HCT116 (cell line): ENCODE results near the gene BNC2.

ENCODE experiments used
- ELF1 ChIP-seq: IDR thresholded peaks from 2 replicates; pipeline ENCODE4 v1.6.1; 2012; ENCODE audit warnings: low read depth, borderline replicate concordance
- EZH2 ChIP-seq: fragments of 200-600 bp; sonication (generic); IDR thresholded peaks from 2 replicates; pipeline ENCODE4 v1.6.1; 2017; ENCODE audit warnings: antibody characterized with exemption, mixed run types
- EZH2phosphoT487 ChIP-seq: fragments of 200-600 bp; IDR thresholded peaks from 2 replicates; pipeline ENCODE4 v1.6.1; 2018; ENCODE audit warnings: antibody characterized with exemption, borderline replicate concordance
- POLR2A ChIP-seq: IDR thresholded peaks from 2 replicates; pipeline ENCODE4 v1.7.0; 2011; ENCODE audit warnings: borderline replicate concordance; ENCODE audit not compliant: insufficient read depth, insufficient read length; ENCODE audit errors: extremely low read depth
- POLR2AphosphoS5 ChIP-seq: IDR thresholded peaks from 2 replicates; pipeline ENCODE4 v1.6.1; 2011; ENCODE audit warnings: mild to moderate bottlenecking, low read depth, low read length, moderate library complexity
- SP1 ChIP-seq: IDR thresholded peaks from 2 replicates; pipeline ENCODE4 v1.6.1; 2012; ENCODE audit warnings: low read depth
- ZFX ChIP-seq: fragments of 450-650 bp; IDR thresholded peaks from 2 replicates; pipeline ENCODE4 v1.6.1; 2017
- ZNF274 ChIP-seq: fragments of 200-500 bp; sonication (Bioruptor generic); IDR thresholded peaks from 2 replicates; pipeline ENCODE4 v1.6.1; 2014; ENCODE audit warnings: mild to moderate bottlenecking, low read depth, low read length, inconsistent platforms
- TF ChIP-seq, protein P1 (sequence below), 3 experiments: fragments of 200-600 bp in 1 of 3; sonication (generic) in 1 of 3; IDR thresholded peaks in 2 of 3; conservative IDR thresholded peaks in 1 of 3; 2 replicates each; pipeline ENCODE4 v1.5.1; 2012 to 2017; ENCODE audit warnings: low read depth in 2 of 3, low read length in 2 of 3, antibody characterized with exemption in 1 of 3, borderline replicate concordance in 1 of 3, control low read depth in 1 of 3, mild to moderate bottlenecking in 1 of 3, mixed read lengths in 1 of 3, mixed run types in 1 of 3, moderate library complexity in 1 of 3; ENCODE audit not compliant: insufficient read depth in 1 of 3
- TF ChIP-seq, protein P2 (sequence below): IDR thresholded peaks from 2 replicates; pipeline ENCODE4 v1.6.1; 2012

DNA sequence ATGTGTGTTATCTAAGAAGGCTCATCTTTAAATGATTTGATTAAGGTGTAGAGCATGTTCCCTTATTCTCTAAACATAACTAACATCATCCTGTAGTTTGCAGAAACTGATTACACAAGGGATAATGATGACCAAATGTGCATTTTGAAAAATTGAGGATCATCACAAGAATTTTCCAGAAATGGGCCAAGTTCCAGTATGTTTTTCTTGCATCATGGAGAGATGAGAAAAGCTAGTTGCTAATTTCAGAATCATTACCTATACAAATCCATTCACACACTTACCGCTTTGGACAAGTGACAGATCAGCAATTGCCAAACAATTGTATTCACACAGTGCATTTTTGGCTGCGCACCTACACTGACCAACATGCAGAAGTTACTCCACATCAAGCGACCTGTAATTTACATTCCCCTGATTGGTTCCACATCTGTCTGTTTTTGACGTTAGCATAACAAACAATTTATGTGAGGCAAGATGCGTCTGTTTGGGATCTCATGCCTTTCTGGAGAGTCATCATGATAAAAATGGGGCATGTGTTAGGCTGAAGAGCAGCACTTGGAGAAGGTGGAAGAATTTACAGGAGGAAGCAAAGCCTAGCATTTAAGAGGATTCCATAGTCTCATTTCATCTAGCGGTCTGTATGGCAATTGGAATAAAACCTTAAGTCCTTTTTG lies 2.8 kb upstream of the BNC2 start:
- TF ChIP-seq, protein P1, sequence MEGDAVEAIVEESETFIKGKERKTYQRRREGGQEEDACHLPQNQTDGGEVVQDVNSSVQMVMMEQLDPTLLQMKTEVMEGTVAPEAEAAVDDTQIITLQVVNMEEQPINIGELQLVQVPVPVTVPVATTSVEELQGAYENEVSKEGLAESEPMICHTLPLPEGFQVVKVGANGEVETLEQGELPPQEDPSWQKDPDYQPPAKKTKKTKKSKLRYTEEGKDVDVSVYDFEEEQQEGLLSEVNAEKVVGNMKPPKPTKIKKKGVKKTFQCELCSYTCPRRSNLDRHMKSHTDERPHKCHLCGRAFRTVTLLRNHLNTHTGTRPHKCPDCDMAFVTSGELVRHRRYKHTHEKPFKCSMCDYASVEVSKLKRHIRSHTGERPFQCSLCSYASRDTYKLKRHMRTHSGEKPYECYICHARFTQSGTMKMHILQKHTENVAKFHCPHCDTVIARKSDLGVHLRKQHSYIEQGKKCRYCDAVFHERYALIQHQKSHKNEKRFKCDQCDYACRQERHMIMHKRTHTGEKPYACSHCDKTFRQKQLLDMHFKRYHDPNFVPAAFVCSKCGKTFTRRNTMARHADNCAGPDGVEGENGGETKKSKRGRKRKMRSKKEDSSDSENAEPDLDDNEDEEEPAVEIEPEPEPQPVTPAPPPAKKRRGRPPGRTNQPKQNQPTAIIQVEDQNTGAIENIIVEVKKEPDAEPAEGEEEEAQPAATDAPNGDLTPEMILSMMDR (IDR thresholded peaks at IDR 0.05 in 2 of 3, conservative IDR thresholded peaks at IDR 0.05 in 1 of 3; ENCODE audit: borderline replicate concordance in 1 of 3, insufficient read depth in 1 of 3, low read depth in 2 of 3, low read length in 2 of 3), result no peak
- TF ChIP-seq POLR2A (no peak), EZH2phosphoT487 (no peak), EZH2 (no peak), ZFX (no peak), SP1 (no peak), ZNF274 (no peak), POLR2AphosphoS5 (no peak), ELF1 (no peak)
- TF ChIP-seq, protein P2, sequence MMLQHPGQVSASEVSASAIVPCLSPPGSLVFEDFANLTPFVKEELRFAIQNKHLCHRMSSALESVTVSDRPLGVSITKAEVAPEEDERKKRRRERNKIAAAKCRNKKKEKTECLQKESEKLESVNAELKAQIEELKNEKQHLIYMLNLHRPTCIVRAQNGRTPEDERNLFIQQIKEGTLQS, result no peak
